ENCODE measurements around the gene AKAP6.

GRCh38 chr14:32414808-32415255 lies 85.7 kb downstream of the AKAP6 start:
- TF ChIP-seq EZH2phosphoT487 (IDR thresholded peaks at IDR 0.05; ENCODE audit: borderline replicate concordance, low read length) (no peak), CTCF (IDR thresholded peaks at IDR 0.05; ENCODE audit: low read depth, low read length, poor library complexity, severe bottlenecking) (no peak)
